Activated CD4-positive, alpha-beta T cell treated with anti-CD3 and anti-CD28 coated beads for 48 hours (primary cell): ENCODE measurements around the gene SERPINH1.

ENCODE experiments used
- DNase-seq: peaks from one replicate; pipeline ENCODE4 v3.0.0-alpha.2; 2020

Gene SERPINH1

DNA sequence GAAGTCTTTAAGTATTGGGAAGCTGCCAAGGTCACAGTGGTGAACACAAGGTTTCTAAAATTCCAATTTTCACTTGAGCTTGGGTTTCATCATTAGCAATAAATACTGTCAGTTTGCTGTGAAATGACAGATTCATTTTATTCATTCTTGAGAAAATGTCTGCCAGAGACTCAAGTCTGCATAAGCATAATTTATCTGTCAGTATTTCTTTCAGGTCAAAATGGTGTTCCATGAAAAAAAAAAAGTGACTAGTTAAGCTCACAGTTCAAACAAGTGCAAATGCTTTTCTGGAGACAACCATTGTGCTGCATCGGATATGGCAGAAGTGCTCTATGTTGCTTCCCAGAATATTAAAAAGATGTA lies 28.2 kb upstream of the SERPINH1 start:
- DNase-seq = no peak

DNA sequence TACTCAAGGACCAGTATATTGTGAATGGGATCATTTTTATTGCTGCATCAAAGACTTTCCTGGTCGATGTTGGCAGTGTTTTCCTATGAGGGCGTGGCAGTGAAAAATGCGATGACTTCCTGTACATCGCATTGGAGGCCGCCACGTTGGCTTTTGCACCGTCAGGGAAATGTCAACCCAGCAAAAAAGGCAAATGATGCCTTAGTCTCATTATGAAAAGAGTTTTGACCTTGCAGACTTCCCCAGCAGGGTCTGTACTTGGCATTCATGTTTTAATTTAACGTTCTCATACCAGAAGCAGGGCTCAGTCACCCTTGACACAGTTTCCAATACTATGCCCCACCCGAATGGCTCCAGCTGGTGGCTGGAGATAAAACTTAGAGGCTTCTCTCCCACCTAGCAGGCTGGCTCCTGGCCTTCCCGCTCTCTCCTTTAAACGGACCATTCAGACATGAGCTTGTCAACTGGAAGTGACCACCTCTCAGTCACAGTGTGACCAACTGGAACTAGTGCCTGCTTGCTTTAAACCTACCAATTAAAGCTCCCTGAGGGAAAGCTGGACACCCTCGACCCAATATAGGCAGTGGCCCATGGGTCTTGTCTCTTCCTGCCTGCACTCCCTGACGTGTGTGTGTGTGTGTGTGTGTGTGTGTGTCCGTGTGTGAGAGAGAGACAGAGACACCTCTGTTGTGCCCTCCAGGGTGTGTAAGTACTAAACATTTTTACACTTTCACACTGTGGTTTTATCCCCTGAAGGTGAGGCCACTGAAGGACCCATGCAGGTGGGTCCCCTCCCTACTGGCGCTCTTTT lies 27.6 kb upstream of the SERPINH1 start:
- DNase-seq = no peak

DNA sequence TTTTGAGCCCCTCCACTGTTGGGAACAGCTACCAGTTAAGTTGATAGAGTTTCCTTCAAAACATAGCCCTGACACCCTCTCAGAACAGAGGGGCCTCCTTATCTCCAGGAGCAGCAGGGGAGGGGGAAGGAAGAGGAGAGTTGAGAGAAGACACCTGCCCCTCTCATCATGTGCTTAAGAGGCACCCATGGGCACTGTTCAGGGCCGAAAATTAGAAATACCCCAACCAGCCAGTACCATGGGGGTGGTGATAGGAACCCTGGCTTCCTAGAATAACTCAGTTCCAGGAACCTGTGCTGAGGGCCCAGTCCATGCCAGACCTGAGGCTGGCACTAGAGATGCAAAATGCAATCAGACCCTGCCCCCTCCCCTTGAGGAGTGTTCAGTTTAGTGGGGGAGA lies 27.0 kb upstream of the SERPINH1 start:
- DNase-seq = no peak

DNA sequence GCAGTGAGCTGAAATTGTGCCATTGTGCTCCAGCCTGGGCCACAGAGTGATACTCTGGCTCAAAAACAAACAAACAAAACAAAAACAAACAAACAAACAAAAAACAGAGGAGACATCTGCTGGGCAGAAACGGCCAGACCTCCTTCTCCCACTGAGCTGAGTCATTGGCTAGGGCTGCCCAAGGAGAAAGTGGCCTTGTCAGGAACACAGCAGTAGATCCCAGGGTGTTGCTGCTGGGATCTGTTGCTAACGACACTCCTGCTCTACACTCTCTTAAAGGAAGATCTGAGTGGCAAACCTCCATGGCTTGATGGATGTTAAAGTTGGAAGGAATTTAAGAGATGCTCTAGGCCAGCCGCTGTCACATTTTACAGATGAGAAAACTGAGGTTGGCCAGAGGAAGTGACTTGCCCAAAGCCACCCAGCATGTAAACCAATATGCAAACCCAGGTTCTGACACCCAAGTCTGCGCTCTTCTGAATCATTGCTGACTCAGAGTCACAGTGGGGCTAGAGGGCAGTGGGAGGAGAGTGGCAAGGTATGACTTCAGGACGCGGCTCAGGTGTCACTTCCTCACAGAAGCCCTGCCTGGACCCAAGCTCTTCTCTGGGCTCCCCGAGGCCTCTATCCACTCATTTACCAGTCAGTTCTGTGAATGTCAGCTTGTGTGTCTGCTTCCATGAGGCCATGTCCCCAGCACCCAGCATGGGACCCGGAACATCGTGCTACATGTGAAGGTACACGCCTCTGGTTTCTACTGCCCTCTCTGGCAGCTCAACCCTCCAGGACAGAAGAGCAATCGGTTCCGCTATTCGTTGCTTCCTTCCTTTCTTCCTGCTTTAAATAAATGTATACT lies 25.0 kb upstream of the SERPINH1 start:
- DNase-seq = peak; percentile 68

DNA sequence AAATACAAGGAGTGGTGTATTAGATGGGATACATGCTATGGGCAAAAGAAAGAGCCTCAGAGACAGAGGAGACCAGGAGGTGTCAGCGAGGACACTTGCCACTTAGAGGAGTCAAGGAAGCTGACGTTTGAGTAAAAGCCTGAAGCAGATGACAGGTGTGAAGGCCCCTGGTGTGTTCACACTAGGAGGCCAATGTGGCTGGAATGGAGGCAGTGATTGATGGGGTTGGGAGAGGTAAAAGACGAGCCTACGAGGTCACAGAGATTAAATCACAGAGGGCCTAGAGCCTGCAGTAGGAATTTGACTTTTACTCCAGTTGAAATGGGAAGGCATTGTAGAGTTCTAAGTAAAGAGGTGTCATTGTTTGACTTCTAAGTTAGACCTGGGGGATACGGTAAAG lies 24.3 kb upstream of the SERPINH1 start:
- no peak for DNase-seq

DNA sequence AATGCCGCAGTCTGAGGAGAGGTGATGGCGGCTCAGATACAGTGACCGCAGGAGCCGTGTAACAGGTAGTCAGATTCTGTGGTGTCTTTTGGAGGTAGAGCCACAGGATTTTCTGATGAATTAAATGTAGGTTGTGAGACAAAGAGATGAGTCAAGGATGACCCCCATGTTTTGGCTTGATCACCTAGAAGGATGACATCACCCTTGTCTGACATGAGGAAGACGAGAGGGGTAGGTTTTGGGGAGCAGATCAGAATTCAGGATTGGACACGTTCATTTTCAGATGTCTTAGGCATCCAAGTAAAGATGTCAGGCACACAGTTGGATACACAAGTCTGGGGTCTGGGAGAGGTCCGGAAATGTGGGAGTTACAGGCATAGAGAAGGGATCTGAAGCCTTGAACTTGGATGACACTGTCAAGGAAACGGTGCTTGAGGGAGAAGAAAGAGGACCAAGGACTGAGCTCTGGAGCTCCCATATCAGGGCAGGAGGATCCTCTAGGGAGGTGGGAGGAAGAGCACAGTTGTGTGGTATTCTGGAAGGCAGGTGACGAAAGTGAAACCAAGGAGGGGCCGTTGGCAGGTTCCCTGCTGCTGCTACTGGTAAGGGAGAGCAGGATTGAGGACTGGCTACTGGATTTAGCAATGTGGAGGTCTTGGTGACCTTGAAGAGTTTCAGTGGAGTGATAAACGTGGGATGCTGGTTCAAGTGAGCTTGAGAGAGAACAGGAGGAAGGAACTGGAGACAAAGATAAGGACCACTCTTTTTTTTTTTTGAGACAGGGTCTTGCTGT lies 23.7 kb upstream of the SERPINH1 start:
- no peak for DNase-seq

DNA sequence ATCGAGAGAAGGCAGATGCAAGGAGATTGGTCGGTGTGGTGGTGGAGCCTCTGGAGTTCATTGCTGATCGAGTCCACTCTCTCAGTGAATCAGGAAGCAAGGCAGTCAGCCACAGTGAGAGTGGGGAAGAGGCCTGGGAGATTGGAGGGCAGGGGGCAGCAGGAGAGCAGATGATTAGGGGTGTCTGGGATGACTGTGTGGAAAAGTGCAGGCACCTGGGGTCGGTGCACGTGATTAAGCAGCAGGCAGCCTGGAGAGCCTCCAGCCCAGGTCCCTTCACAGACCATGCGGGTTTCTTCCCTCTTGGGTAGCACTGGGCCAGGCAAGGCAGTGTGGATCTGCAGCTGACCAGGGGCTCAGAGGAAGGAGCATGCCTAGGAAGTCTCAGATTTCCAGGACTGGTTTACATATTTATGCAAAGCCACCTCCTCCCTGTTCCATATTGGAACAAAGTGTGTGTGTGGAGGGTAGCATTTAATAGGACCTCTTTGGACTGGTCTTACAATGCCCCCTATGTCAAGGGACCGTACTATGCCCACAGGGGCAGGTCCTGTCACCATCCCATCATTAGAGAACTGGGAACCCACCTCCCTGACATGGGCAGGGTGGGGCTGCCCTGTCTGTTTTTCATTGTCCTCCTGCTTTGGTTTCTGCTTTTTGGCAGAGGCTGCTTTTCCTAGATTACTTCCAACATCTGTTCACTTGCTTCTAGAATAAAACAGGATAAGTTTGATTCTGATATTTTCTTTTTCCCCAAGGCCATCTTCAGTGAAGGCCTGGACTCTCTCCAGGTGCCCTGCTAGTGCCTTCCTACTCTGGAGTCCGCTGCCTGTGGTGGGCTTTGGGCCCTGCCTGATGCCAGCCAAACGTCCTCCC lies 22.4 kb upstream of the SERPINH1 start:
- no peak for DNase-seq

DNA sequence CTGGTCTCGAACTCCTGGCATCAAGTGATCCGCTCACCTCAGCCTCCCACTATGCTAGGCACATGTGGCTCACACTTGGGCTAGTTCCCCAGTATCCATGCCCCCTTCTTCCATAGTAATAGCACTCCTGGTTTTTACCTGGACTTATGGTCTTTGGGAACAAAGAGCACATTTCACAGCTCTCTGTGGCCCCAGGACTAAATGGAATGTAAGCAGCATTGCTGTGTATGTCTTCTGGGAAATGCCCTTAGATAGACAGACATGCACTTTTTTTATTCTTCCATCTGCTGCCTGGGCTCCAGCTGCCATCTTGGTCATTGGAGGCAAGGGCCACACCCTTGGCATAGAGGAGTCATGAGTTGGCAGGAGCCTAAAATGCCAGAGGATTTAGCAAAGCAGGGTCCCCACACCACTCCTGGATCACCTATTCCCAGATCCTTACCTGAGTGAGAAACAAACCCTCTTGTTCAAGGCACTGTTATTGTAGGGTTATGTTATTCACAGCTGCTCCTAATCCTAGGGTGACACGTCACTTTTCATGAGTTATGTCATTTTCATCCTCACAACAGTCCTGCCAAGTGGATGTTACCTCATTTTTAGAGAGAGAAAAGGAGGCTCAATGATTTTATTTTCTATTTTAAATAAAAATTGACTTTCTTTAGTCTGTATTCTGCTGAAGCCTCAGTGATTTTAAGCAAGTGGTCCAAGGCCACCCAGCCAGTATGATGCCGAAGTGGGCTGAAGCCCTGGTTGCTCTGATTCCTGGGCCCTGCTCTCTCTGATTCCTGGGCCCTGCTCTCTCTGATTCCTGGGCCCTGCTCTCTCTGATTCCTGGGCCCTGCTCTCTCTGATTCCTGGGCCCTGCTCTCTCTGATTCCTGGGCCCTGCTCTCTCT lies 20.6 kb upstream of the SERPINH1 start:
- DNase-seq = no peak

DNA sequence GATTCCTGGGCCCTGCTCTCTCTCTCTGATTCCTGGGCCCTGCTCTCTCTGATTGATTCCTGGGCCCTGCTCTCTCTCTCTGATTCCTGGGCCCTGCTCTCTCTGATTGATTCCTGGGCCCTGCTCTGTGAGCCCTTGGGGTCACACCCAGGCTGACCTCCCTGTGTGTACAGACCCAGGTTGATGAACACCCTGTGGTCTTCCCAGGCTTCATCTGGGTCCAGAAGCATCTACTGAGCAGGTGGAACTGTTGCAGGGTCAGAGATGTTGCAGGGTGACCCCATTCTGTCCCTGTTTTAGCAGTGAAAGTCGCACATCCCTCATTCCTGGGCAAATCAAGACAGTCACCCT lies 20.0 kb upstream of the SERPINH1 start:
- no peak for DNase-seq

DNA sequence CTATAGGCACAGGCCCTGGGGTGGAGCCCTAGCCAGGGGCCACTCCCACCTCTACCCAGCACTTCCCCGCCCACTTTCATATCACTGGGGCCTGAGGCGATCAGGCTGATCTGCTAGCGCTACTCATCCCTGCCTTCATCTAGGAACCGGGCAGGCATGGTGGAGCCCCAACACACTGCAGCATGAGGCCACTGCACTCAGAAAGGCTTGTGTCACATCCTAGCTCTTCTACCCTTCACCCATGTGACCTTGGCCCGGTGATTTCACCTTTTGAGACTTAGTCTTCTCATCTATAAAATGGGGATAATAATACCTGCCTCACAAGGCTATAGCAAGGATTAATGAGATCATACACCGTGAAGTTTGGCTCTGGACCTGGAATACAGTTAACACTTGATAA lies 18.2 kb upstream of the SERPINH1 start:
- peak; percentile 17 for DNase-seq

DNA sequence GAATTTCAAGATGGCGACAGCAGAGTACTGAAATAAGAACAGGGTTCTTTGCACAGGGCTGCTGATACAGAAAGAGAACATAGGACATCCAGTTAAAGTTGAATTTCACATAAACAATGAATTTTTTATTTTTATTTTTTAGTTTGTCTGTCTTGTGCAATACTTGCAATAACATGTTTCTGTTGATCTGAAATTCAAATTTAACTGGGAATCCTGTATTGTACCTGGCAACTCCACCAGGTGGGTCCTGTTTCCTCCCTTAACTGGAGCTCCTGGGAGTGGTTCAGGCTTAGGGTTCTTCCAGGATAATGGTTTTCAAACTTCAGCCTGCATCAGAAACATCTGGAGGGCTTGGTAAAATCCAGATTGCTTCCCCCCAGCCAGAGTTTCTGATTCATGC lies 14.9 kb upstream of the SERPINH1 start:
- no peak for DNase-seq

DNA sequence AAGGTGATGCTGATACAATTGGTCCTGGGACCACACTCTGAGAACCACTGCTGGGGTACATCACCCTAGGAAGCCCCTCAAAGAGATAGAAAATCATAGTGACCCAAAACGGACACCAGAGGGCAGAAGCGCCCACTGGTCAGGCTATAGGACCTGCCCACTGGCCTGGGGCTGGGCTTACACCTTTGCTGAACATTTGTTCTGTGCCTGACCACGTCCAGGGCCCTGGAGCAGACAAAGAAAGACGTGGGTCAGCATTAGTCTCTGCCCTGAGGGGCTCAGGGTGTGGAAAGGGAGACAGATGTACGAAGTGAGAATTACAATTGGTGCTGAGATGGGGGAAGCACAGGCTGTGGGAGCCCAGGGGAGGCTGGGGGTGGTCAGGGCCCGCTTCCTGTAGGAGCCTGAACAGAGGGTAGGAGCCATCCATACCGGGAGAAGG lies 14.4 kb upstream of the SERPINH1 start:
- peak; percentile 40 for DNase-seq

DNA sequence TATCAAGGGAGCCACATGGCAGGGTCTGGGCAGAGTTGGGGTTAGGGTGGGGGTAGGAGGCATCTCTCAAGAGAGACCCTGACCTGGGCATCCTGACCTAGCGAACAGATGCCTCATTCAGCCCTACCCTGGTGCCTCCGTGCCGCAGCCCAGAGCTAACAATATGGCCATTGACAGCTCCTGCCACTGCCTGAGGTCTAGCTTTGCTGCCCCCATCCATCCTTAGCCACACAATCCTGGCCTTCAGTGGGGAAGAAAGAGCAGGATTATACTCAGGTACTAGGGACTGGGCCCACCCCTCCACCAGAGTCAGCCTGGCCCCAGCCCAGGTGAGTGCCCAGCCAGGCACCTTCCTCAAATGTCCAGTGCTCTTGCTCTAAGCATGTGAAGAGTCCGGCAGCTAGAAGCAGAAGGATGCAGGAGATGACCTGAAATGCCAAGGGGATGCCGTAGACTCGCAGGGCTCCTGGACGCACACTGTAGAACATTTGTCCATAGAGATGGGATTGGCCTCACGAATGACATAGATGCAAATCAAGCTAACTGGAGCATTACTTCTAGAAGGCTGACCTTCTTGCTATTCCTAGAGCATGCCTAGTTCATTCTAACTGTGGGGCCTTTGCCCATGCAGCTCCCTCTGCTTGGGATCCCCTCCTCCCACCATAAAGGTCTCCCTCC lies 13.3 kb upstream of the SERPINH1 start:
- no peak for DNase-seq

DNA sequence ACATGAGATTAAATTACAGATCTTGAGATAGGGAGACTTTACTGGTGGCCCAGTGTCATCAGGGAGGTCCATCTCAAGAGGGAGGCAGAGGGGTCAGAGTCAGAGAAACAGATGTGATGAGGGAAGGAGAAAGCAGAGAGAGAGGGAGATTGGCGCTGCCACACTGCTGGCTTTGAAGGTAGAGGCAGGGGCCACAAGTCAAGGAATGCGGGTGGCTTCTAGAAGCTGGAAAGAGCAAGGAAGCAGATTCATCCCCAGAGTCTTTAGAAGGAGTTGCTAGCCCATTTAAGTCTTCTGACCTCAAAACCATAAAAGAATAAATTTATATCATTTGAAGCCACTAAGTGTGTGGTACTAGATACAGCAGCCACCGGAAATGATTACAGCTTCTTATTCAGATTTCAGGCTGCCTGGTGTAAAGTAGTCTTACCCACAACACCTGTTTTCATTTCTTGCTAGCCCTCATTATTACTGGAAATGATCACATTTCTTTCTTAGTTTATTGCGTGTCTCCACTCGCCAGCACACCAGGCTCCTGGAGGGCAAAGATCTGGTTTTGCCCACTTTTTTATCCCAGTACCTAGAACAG lies 12.6 kb upstream of the SERPINH1 start:
- no peak for DNase-seq

DNA sequence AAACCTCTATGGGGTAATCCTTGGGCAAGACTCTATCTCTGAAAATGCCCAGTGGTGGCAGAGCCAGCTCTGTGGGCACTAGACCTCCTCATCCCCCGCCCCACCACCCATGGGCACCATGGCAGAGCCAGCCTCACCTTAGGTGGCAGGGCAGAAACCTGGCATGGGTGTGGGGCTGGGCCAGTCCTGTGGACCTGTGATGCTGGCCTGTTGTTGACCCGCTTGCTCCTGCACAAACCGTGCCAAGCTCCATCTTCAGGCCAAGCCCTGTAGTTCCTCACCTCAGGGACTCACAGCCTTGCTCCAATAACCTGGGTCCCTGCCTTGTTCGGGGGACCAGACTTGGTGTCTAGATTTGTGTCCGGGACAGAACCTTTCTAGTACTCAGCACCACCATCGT lies 8.9 kb upstream of the SERPINH1 start:
- no peak for DNase-seq

DNA sequence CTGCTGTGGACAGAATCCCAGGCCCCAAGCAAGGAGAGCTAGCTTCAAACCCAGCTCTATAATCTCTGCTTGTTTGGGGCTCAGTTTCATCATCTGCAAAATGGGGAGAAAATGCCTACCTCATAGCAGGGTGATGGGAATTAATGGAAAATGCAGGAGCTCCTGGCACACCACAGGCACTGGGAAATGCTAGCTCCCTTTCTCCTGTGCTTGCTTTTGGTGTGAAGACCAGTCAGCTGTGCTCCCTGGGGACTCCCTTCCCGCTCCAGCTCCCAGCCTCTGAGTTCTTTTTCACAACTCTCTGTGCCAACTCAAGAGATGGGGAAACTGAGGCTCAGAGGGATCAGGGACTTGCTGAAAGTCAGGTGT lies 8.2 kb upstream of the SERPINH1 start:
- no peak for DNase-seq

DNA sequence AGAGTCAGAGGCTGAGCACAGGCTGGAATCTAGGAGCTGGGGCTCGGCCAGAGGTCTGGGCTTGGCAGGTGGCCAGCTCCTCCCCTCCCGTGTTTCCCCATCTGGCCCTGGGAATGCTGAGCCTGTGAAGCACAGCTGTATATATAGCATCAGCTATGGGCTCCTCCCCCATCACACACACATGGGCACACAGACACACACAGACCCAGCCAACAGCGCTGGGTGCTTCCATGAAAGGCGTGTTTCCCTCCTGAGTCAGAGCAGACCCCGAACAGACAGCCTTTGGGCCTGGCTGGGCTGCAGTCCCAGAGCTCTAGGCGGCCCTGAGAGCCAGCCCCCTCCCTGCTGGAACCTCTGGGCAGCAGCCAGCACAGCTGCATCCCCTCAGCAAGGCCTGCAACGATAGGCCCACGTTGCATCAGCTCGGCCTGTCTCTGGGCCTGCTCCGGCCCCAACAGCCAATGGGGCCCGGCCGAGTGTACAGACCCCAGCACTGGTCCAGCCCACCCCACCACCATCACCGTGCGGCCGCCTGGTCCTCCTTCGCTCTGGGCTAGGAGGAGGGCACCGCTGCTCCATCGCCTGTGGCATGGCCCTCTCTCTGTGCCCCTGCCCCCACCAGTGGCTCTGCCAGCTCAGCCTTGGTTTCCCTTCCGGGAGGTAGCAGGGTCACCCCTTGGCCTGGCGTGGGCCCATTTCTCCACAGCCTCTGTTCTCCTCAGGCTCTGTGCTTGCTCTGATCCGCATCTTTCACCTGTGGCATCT lies 7.6 kb upstream of the SERPINH1 start:
- no peak for DNase-seq

DNA sequence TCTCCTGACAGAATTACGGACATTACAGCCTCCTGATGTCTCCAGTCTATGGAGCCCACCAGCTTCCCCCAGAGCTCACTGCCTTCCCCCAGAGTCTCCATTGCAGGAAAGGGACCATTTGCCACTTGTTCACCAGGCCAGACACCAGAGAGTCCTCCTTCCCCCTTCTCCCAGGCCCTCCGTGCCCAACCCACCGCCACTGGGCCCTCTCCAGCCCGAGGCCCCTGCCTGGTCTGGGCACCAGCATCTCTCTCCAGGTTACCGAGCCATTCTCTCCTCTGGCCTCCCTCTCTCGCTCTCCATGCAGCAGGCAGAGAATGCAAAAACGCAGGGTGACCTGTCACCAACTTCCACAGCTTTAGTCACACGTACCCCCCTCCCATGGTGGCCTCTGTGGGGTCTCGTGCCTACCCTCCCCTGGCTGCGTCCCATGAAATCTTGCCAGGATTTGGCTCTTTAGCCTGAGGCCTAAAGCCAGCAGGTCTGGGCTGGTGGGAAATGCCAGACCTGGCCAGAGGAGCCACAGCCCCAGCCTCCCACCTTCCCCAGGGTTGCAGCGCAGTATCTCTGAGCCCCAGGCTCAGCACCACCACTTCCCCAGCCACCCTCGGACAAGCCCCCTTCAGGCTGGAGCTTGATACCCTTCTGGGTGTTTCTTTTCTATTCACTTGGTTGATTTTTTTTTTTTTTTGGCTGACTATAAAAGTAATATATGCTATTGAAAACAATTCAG lies 6.8 kb upstream of the SERPINH1 start:
- no peak for DNase-seq

DNA sequence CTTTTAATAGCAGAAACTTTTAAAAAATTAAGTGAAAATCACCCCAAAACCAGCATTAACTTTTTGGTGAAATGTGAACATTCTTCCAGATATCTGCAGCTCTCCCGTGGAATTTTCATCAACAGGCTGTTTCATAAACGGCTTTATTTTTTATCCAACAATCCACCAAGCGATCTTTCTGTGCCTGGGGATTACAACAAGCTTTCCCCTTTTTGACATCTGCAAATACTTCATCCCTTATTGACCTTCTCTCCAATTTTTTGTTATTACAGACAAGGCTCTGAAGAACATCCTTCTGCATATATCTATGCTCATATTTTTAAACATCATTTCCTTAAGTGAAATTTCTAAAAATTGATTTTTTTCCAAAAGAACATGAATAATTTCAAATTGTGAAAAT lies 5.8 kb upstream of the SERPINH1 start:
- no peak for DNase-seq
